Occipital lobe (tissue), 2 donors: ENCODE measurements around the gene SEMA5A. TPM values are rescaled to one million over a fixed set of nuclear protein-coding genes. Genes with fewer than 3 reads are reported as not detected.

Experiments
- DNase-seq: peaks from one replicate; lab custom pipeline; 2025; lab: John Stamatoyannopoulos, UW
- total RNA-seq: library from RNA; depleted of rRNA; stranded (reverse); fragments of >200 nt; gene quantifications from one replicate; pipeline ENCODE4 v1.2.3, GENCODE V29; 2014

The SEMA5A gene
- total RNA-seq, 1 donor from 2014 or later = 11.2 TPM

GRCh38 chr5:9335269-9335668 is 210.6 kb downstream of the SEMA5A start:
- DNase-seq = no peak

- no peak for DNase-seq
These were observed 213.8 kb downstream of the SEMA5A start for GRCh38 chr5:9332026-9332425.

GRCh38 chr5:9331372-9331771 is 214.5 kb downstream of the SEMA5A start:
- DNase-seq = no peak

- DNase-seq = no peak
These were observed 216.8 kb downstream of the SEMA5A start for GRCh38 chr5:9329125-9329524.

- DNase-seq = no peak
These were observed 220.3 kb downstream of the SEMA5A start for GRCh38 chr5:9325549-9325948.

GRCh38 chr5:9324348-9325077 is 221.4 kb downstream of the SEMA5A start:
- no peak for DNase-seq

GRCh38 chr5:9320652-9321051 is 225.2 kb downstream of the SEMA5A start:
- no peak for DNase-seq

- no peak for DNase-seq
These were observed 227.8 kb downstream of the SEMA5A start for GRCh38 chr5:9318031-9318430.

- DNase-seq = no peak
These were observed 229.1 kb downstream of the SEMA5A start for GRCh38 chr5:9316733-9317132.

- no peak for DNase-seq
These were observed 229.8 kb downstream of the SEMA5A start for GRCh38 chr5:9316041-9316440.

GRCh38 chr5:9314558-9314957 is 231.3 kb downstream of the SEMA5A start:
- DNase-seq = no peak

GRCh38 chr5:9313751-9314150 is 232.1 kb downstream of the SEMA5A start:
- no peak for DNase-seq

GRCh38 chr5:9307150-9307549 is 238.7 kb downstream of the SEMA5A start:
- DNase-seq = no peak

- no peak for DNase-seq
These were observed 243.7 kb downstream of the SEMA5A start for GRCh38 chr5:9302218-9302617.

- DNase-seq = no peak
These were observed 244.7 kb downstream of the SEMA5A start for GRCh38 chr5:9301200-9301599.

GRCh38 chr5:9297134-9297533 is 248.7 kb downstream of the SEMA5A start:
- no peak for DNase-seq

- no peak for DNase-seq
These were observed 250.4 kb downstream of the SEMA5A start for GRCh38 chr5:9295466-9295801.

- no peak for DNase-seq
These were observed 250.9 kb downstream of the SEMA5A start for GRCh38 chr5:9294793-9295465.

GRCh38 chr5:9288234-9288633 is 257.6 kb downstream of the SEMA5A start:
- DNase-seq = no peak

- DNase-seq = no peak
These were observed 261.0 kb downstream of the SEMA5A start for GRCh38 chr5:9284781-9285307.

- no peak for DNase-seq
These were observed 261.6 kb downstream of the SEMA5A start for GRCh38 chr5:9284272-9284671.

- DNase-seq = no peak
These were observed 262.4 kb downstream of the SEMA5A start for GRCh38 chr5:9283473-9283872.

- DNase-seq = no peak
These were observed 262.9 kb downstream of the SEMA5A start for GRCh38 chr5:9283021-9283420.
